AG09309 (cell line): ENCODE measurements around the gene SPATA2.

Experiments
- DNase-seq: peaks from one replicate; pipeline ENCODE4 v3.0.0-alpha.2; 2010; ENCODE audit warnings: low read depth
- H3K4me3 ChIP-seq: 2 replicates; pipeline ENCODE4 v1.5.1; 2011; ENCODE audit warnings: mild to moderate bottlenecking, low read depth, low read length, moderate library complexity; ENCODE audit not compliant: control insufficient read depth
- TF ChIP-seq, protein P1 (sequence below): IDR thresholded peaks from 2 replicates; pipeline ENCODE4 v1.5.1; 2011; ENCODE audit warnings: mild to moderate bottlenecking, low read depth, low read length, inconsistent platforms; ENCODE audit not compliant: insufficient read depth, control insufficient read depth; ENCODE audit errors: missing control alignments

The SPATA2 gene

DNA sequence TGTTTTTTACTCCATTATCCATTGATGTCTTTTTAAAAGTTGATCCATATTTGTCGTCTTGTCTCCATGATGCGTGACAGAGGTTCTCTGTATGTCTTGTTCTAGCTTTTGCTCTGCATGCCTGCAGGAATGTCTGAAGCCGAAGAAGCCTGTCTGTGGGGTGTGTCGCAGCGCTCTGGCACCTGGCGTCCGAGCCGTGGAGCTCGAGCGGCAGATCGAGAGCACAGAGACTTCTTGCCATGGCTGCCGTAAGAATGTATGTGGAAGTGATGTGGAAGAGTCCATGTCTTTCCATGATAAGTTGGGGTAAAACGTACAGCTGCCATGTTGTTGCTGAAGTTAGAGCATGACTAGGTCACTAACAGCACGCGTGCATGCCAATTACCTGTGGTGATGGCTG is 26.1 kb upstream of the SPATA2 start:
- TF ChIP-seq, protein P1, sequence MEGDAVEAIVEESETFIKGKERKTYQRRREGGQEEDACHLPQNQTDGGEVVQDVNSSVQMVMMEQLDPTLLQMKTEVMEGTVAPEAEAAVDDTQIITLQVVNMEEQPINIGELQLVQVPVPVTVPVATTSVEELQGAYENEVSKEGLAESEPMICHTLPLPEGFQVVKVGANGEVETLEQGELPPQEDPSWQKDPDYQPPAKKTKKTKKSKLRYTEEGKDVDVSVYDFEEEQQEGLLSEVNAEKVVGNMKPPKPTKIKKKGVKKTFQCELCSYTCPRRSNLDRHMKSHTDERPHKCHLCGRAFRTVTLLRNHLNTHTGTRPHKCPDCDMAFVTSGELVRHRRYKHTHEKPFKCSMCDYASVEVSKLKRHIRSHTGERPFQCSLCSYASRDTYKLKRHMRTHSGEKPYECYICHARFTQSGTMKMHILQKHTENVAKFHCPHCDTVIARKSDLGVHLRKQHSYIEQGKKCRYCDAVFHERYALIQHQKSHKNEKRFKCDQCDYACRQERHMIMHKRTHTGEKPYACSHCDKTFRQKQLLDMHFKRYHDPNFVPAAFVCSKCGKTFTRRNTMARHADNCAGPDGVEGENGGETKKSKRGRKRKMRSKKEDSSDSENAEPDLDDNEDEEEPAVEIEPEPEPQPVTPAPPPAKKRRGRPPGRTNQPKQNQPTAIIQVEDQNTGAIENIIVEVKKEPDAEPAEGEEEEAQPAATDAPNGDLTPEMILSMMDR: no peak
- no peak overlapping the region for H3K4me3 ChIP-seq
- no peak for DNase-seq

DNA sequence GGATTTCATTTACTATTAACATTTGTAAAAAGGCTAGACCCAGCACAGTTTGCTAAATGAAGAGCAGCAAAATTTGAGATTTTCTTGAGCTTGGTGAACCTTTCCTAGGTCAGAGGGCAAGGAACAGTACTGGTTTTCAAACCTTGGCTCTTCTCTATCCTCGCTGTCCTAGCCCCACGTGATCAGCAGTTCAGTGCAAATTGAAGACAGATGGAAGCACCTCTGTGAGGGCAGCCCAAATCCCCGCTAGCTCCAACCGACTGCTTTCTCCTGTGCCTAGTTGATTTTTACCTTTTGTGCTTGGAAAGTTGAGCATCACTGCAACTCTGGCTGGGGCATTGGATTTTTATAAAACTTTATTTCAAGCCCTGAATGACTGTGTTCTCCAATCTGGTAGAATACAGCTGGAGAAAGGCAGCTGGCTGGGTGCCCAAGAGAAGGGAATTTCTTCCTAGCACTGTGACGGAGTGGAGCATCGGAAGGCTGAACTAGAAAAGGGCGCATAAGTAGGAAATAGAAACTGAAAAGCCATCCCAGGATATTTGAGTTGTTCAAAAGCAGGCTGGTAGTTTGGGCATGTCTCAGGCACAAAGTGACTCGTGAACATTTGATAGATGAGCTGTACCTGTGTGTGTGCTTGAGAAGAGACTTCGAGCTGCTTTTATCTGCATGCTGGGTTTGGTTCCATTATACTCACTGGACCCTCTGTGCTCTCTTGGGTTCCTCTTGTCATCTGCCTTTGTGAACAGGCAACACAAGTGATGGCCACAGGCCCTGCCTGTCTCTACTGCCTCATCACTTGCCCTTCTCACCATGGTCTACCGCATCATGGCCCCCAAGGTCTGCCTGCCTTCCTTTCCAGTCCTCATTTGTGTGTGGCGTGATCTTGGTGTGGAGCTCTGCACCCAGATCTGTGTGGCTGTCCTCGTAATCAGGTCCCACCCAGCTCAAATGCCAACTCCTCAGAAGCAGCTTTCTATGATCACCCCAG is 23.1 kb upstream of the SPATA2 start:
- no peak for DNase-seq
- TF ChIP-seq, protein P1: no peak
- H3K4me3 ChIP-seq: peak overlapping the region; percentile 89

DNA sequence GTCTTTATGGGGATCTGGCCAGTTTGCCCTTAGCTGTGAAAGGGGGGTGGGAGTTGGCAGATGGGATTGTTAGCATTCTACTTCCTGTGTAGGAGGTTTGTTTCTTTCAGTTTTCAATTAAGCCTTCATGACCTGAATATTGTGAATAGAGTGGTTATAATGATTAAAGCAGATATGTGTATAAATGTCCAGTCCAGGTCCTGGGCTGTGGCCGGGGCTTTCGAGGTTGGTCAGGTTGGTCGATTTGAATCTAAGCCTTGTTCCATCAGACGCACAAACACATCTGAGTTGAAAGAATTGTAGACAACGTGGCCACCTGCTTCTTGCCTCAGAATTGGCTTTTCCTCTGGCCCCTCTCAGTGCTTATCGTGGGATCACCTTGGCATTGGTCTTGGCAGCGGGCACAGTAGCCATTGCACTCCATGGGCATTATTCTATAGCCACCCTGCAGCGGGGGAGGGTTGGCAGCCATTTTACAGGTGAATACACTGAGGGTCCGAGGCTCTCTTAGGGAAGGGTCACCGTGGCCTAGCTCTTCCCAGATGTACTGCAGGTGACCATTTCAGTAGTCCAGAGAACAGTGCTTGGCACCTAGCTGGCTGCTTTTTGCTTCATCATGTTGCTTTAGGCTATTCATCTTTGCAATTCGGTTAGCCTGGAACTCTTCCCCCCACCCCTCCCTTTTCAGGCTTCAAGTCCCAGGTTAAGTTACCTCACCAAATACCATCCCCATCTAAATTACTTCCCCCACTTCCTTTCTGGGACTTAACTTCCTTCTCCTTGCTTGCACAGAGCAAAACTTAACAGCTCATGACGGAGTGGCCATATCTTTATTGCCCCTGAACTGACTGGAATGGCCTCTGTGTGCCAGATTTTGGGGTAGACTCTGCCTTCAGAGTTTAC is 21.9 kb upstream of the SPATA2 start:
- DNase-seq: no peak
- TF ChIP-seq, protein P1: no peak
- peak overlapping the region; percentile 89 for H3K4me3 ChIP-seq

DNA sequence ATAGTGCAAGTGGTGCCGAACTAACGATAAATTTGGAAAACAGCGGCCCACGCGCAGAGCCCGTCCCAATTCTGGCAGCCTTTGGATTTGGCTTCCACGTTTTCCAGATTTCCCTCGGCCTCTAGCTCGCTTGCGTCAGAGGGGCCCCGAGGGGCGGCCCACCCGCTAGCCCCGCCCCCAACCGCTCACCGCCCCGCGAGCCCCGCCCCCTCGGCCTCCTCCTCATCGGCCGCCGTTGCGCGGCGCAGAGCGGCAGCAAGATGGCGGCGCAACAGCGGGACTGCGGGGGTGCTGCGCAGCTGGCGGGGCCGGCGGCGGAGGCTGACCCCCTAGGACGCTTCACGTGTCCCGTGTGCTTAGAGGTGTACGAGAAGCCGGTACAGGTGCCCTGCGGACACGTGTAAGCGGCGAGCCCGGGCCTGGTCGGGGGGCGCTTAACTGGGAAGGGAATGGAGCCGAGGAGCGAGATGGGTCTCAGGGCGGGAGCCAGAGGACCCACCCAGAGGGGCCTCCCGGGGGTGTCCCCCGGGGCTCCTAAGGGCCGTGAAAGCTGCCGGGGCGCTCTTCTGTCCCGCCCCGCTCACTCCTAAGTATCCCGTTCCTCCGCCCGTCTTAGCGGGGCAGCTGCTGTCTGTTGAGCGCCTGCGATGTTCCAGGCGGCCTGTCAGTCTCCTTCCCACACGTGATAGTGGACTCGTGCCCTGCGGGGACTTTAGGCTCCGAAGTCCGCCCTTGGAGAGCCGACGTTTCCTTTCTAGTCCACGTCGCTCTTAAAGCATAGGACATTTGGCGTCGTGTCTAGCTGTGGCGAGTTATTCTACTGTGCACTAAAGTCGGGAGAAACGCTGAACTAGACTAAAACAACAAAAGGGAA is 21.1 kb upstream of the SPATA2 start, which contains the start of gene RNF114:
RNF114 (plus strand) TSS at position 245 of the 874 bp plus-strand sequence; CDS start at position 261, 16 bp downstream.
- peak; percentile 52 for DNase-seq
- peak within 1 kb of the TSS; percentile 89 for H3K4me3 ChIP-seq
- TF ChIP-seq, protein P1: no peak

DNA sequence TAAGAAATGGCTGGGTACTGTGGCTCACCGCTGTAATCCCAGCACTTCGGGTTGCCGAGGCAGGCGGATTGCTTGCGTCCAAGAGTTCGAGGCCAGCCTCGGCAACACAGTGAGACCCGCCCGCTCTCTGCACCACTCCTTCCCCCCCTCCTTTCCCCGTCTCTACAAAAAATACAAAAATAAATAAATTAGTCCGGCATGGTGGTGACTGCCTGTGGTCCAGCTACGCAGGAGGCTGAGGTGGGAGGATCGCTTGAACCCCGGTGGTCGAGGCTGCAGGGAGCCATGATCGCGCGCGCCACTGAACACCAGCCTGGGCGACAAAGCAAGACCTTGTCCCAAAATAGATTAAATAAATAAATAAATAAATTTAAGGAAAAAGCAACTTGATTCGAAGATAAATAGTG is 20.4 kb upstream of the SPATA2 start:
- peak overlapping the region; percentile 49 for H3K4me3 ChIP-seq
- TF ChIP-seq, protein P1: no peak
- no peak for DNase-seq

DNA sequence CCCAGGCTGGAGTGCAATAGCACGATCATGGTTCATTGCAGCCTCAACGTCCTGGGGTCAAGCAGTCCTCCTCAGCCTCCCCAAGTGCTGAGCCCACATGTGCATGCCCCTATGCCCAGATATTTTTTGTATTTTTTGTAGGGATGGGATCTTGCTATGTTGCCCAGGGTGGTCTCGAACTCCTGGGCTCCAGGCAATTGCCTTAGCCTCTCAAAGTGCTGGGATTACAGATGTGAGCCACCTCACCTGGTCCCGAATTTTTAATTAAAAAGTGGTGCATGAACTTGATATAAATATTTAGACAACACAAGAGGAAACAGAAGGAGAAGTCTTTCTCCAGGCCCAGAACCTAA is 13.8 kb upstream of the SPATA2 start:
- TF ChIP-seq, protein P1: no peak
- no peak for DNase-seq

More for the DNA sequence above, 13.8 kb upstream of the SPATA2 start:
- no peak overlapping the region for H3K4me3 ChIP-seq
